ENCODE measurements around the gene AUTS2. TPM values are rescaled to one million over a fixed set of nuclear protein-coding genes. Genes with fewer than 3 reads are reported as not detected.

Gene AUTS2
- total RNA-seq, 1 experiment from 2014 or later, result 50.0 TPM

DNA sequence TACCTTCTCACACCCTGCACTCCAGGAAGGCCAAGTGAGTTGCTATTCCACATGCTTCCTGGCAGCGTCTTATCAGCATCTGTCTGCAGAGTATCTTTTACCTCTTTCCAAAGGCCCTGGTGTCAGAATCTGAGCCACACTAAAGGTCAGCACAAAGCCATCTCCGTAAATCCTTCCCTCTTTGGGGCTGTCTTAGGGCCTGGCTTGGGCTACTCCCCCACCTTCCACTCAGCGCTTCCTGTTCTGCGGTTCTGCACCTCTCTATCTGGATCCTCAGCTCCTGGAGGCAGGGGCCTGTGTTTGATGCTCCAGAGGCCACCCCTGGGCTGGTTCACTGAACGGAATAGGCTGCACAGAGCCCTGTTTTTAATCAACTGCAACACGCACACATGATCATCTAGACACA lies 1198.8 kb downstream of the AUTS2 start:
- peaks cover 28% of the 10 kb centered on the region for H3K9me3 Mint-ChIP-seq
- peak; percentile 52 for ATAC-seq
- H3K27me3 Mint-ChIP-seq (ENCODE audit: low read depth), result peaks cover 14% of the 10 kb centered on the region
- H3K4me3 Mint-ChIP-seq, result no peak overlapping the region
- peaks cover 4% of the 10 kb centered on the region; the same call in 1 of the 2 replicates for H3K4me1 Mint-ChIP-seq
- DNase-seq (ENCODE audit: low spot score), result no peak
- POLR2A ChIA-PET, result no interaction called here
- CTCF ChIA-PET, result no interaction called here
- TF ChIP-seq ZNF317 (CRISPR knock-in tag; IDR thresholded peaks at IDR 0.05; ENCODE audit: borderline replicate concordance, low read depth) (peak; percentile 78), ELF4 (CRISPR knock-in tag; IDR thresholded peaks at IDR 0.05; ENCODE audit: low read depth) (no peak)
- peaks cover 23% of the 10 kb centered on the region for H3K36me3 Mint-ChIP-seq
- no peak overlapping the region for H3K27ac Mint-ChIP-seq

DNA sequence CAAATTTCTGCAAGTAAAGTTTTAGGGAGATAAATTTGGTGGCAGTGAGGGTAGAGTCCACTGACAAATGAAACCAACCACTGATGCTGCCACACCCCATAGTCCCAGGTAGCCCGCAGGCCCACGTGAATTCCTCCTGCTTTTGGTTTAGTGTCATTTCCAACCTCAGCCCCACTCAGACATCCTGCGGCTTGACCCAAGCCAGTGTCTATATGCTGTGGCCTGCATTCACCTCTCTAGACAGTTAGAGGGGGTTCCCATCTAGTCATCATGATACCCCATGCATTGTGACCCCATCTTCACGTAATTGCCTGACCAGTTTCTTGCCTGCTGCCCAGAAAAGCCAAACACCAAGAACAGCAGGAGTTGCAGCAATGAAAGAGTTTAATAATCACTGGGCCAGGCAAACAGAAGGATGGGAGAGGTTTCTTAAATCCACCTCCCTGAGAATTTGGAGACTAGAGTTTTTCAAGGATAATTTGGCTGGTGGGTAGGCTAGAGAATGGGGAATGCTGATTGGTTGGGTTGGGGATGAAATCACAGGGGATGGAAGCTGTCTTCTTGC lies 1201.6 kb downstream of the AUTS2 start:
- Mint-ChIP-seq H3K27ac (no peak overlapping the region), H3K9me3 (peaks cover 37% of the 10 kb centered on the region), H3K4me3 (no peak overlapping the region), H3K27me3 (ENCODE audit: low read depth) (peaks cover 14% of the 10 kb centered on the region), H3K4me1 (peaks cover 8% of the 10 kb centered on the region), H3K36me3 (peaks cover 23% of the 10 kb centered on the region)
- ChIA-PET POLR2A (no interaction called here), CTCF (no interaction called here)
- TF ChIP-seq ZNF121 (CRISPR knock-in tag; IDR thresholded peaks at IDR 0.05) (no peak), PRRX2 (CRISPR knock-in tag; IDR thresholded peaks at IDR 0.05) (no peak), NR3C1 (CRISPR knock-in tag; conservative IDR thresholded peaks at IDR 0.05; ENCODE audit: low read depth) (no peak), GTF2I (CRISPR knock-in tag; conservative IDR thresholded peaks at IDR 0.05) (no peak), RELA (CRISPR knock-in tag; IDR thresholded peaks at IDR 0.05; ENCODE audit: borderline replicate concordance) (no peak), NFATC4 (CRISPR knock-in tag; IDR thresholded peaks at IDR 0.05) (no peak), FOXP1 (CRISPR knock-in tag; IDR thresholded peaks at IDR 0.05; ENCODE audit: borderline replicate concordance) (no peak)
- TF ChIP-seq, protein P1, sequence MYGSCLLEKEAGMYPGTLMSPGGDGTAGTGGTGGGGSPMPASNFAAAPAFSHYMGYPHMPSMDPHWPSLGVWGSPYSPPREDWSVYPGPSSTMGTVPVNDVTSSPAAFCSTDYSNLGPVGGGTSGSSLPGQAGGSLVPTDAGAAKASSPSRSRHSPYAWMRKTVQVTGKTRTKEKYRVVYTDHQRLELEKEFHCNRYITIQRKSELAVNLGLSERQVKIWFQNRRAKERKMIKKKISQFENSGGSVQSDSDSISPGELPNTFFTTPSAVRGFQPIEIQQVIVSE (CRISPR knock-in tag; IDR thresholded peaks at IDR 0.05; ENCODE audit: borderline replicate concordance), result no peak
- DNase-seq (ENCODE audit: low spot score) (no peak), ATAC-seq (no peak)

- Mint-ChIP-seq H3K4me3 (no peak overlapping the region), H3K4me1 (peaks cover 11% of the 10 kb centered on the region), H3K9me3 (peaks cover 24% of the 10 kb centered on the region), H3K36me3 (peaks cover 11% of the 10 kb centered on the region), H3K27me3 (ENCODE audit: low read depth) (peaks cover 10% of the 10 kb centered on the region; the same call in 1 of the 2 replicates), H3K27ac (no peak overlapping the region)
- ChIA-PET POLR2A (no interaction called here), CTCF (no interaction called here)
- no peak for ATAC-seq
- TF ChIP-seq ESRRA (CRISPR knock-in tag; IDR thresholded peaks at IDR 0.05; ENCODE audit: borderline replicate concordance) (no peak), TCF7 (CRISPR knock-in tag; IDR thresholded peaks at IDR 0.05; ENCODE audit: low read depth) (no peak), SP1 (CRISPR knock-in tag; conservative IDR thresholded peaks at IDR 0.05) (no peak), GRHL2 (CRISPR knock-in tag; IDR thresholded peaks at IDR 0.05; ENCODE audit: insufficient replicate concordance, severe bottlenecking) (no peak), CREM (CRISPR knock-in tag; IDR thresholded peaks at IDR 0.05) (no peak), ZBTB43 (CRISPR knock-in tag; IDR thresholded peaks at IDR 0.05) (no peak), FOXP1 (CRISPR knock-in tag; IDR thresholded peaks at IDR 0.05; ENCODE audit: borderline replicate concordance) (no peak), MXD4 (CRISPR knock-in tag; IDR thresholded peaks at IDR 0.05; ENCODE audit: borderline replicate concordance) (no peak), PREB (CRISPR knock-in tag; IDR thresholded peaks at IDR 0.05; ENCODE audit: borderline replicate concordance) (no peak), ETV6 (CRISPR knock-in tag; IDR thresholded peaks at IDR 0.05) (no peak), NR3C1 (CRISPR knock-in tag; conservative IDR thresholded peaks at IDR 0.05; ENCODE audit: low read depth) (no peak)
- TF ChIP-seq, protein P1 (CRISPR knock-in tag; IDR thresholded peaks at IDR 0.05; ENCODE audit: borderline replicate concordance), result no peak
- no peak for DNase-seq (ENCODE audit: low spot score)
These were observed 1207.1 kb downstream of the AUTS2 start for GRCh38 chr7:70805360-70805759.
